NT2/D1 (cell line): ENCODE results near the gene GALK2.

Experiments used
- SUZ12 ChIP-seq: IDR thresholded peaks from 2 replicates; pipeline ENCODE4 v1.6.1; 2011; ENCODE audit not compliant: insufficient read length, insufficient read depth; ENCODE audit errors: extremely low read depth
- YY1 ChIP-seq: IDR thresholded peaks from 2 replicates; pipeline ENCODE4 v1.6.1; 2011; ENCODE audit not compliant: insufficient read length, insufficient read depth
- ZNF274 ChIP-seq: IDR thresholded peaks from 2 replicates; pipeline ENCODE4 v1.6.1; 2011; ENCODE audit warnings: mild to moderate bottlenecking, low read depth, low read length

DNA sequence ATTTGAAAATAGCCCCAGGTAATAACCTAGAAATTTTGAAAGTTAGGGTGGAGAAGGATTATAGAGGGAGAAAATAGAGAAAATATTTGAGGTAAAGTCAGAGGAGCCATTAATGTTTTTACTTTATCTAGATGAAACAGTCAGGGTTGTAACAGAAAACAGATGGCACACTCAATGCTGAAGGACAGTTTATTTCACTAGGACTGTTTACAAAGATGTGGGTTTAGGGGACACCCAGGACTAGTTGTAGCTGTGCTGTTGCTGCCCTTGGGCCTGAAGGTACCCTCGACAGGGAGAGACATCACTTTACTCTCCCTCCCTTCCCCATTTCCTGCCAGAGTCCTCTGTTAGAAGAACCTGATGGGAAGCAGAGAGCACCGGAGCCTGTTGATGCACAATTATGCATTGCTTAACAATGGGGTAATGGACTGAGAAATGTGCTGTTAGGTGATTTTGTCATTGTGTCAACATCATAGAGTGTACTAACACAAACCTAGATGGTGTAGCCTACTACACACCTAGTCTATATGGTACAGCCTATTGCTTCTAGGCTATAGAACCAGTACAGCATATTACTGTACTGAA is 103.8 kb downstream of the GALK2 start:
- TF ChIP-seq ZNF274 (no peak), YY1 (no peak), SUZ12 (no peak)
